AG09319 (cell line): Measurements from ENCODE around the gene KRT10.

Source experiments
- DNase-seq: peaks from one replicate; pipeline ENCODE4 v3.0.0-alpha.2; 2010; ENCODE audit warnings: low read depth; ENCODE audit errors: extremely low read depth
- CTCF ChIP-seq: IDR thresholded peaks from 2 replicates; pipeline ENCODE4 v1.5.1; 2011; ENCODE audit warnings: low read depth, mild to moderate bottlenecking, inconsistent platforms, low read length, moderate library complexity

KRT10 gene

GRCh38 chr17:40794466-40794865 lies 27.9 kb downstream of the KRT10 start:
- TF ChIP-seq CTCF, result no peak
- DNase-seq, result no peak

- DNase-seq, result no peak
Observed at GRCh38 chr17:40793832-40794231, 28.6 kb downstream of the KRT10 start.

DNA sequence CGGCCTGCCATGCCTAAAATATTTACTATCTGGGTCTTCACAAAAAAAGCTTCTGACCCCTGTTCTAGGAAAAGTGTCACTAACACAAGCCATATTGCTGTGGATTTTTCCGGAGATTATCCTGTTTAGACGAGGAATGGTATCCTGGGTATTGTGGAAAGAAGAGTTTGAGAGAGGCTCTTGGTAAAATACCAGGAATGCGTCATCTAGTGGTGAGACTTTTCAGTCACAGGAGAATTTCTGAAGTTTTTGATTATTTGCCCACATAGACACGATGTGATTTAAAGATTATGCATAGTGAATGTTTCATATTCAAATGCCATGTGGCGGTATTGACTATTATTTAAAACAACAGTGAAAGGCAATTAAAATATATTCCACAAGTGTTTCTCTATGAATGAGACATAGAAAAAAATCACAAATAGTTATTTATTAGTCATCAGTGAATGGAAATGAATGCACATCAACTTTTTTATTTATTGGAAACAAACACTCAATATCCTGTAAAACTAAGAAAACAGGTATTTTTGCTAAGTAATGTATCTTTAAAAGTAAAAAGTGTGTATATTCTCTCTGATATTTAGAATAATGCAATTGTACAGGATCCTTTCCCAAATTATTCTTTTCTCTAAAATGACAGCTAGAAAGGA lies 30.5 kb downstream of the KRT10 start:
- peak; percentile 67 for TF ChIP-seq CTCF
- DNase-seq, result no peak

More at GRCh38 chr17:40793832-40794231, 28.6 kb downstream of the KRT10 start:
- TF ChIP-seq CTCF, result no peak

DNA sequence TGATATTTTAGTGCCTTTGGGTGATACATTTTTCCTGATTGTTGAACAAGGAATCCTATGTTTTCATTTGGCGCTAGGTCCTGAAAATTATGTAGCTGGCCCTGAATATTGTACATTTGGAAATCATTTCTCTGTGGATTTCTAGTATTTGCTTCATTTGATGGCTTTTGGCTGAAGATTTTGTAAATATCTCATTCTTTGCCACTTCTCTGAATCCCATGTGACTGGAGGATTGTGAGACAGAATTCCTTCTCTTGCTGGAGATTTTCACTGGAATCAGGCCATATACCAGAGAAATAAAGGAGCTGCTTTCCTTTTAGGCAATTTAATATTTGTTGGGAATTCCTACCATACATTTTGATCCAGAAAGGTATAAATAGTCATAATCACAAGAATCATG lies 31.3 kb downstream of the KRT10 start:
- TF ChIP-seq CTCF, result no peak
- DNase-seq, result no peak

GRCh38 chr17:40782450-40782849 lies 40.0 kb downstream of the KRT10 start, which contains the start of gene KRT27:
KRT27 (minus strand) TSS chr17:40782550; CDS start chr17:40782493, 57 bp downstream.
- no peak for TF ChIP-seq CTCF
- DNase-seq, result no peak

GRCh38 chr17:40779181-40779909 lies 43.1 kb downstream of the KRT10 start:
- DNase-seq, result no peak
- no peak for TF ChIP-seq CTCF

DNA sequence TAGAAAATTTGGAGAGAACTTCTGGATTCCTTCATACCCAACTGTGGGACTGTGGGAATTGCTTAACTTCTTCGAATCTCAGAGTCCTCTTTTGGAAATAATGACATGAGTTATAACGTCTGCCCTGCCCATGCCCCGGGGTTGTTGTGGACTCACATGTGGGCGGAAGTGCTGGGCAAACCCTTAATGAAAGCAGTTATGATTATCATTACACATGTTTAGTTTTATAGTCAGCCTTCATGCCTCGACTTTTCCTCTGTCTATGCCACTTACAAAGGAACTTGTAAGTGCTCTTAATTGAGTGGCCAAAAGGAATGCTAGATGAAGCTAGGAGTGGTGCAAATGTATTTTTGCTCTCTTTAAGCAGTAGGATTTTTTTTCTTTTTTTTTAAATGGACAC lies 44.0 kb downstream of the KRT10 start:
- DNase-seq, result no peak
- TF ChIP-seq CTCF, result no peak
